DMS 273 (cell line): ENCODE data around the gene NIPAL4.
"Not testable (repeated sequence)": the region's sequence is repeated elsewhere in the genome, so short reads cannot be mapped to it uniquely, and the experiment has no call there.

Experiments used
- DNase-seq: peaks from one replicate; lab custom pipeline; 2025; ENCODE audit not compliant: unreplicated experiment; lab: John Stamatoyannopoulos, UW

The NIPAL4 gene

DNA sequence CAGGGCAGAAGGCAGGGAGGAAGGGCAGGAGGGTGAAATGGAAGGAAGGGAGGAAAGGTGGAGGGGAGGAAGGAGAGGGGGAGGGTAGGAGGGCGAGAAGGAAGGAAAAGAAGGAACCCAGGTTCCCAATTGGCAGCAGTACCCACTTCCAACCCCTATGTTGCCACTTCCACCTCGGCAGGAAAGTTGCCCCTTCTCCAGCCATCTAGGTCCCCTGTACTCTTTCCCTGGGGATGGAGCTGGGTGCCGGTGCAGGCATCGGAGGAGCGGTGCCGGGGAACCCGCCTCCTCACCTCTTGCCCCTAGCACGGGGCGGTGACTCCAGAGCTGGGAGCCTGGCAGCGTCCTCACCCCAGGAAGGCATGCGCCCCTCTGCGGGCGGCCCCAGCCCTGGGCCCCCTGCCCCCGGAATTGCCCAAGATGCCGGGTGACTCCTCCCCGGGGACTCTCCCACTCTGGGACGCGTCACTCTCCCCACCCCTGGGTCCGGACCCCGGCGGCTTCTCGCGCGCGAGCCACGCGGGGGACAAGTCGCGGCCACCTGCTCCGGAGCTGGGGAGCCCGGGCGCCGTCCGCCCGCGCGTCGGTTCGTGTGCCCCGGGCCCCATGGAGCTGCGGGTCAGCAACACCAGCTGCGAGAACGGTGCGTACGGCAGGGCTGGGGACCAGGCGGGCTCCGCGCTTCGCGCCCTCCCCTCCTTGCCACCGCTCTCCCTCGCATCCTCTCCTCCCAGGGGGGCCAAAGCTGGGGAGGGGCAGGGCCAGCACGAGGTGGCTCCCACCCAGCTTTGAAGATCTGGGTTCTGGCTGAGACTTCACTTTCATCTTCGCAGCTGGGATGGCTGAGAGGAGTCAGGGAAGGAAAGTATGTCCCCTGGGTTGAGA, at the start of gene NIPAL4:
TSS of gene NIPAL4 (plus strand) at position 499 of the 885 bp plus-strand sequence. CDS start at position 607, 108 bp downstream.
- DNase-seq, result peak; percentile 52

- no peak for DNase-seq
Measured at GRCh38 chr5:157415838-157416237, 44.2 kb upstream of the NIPAL4 start.

DNA sequence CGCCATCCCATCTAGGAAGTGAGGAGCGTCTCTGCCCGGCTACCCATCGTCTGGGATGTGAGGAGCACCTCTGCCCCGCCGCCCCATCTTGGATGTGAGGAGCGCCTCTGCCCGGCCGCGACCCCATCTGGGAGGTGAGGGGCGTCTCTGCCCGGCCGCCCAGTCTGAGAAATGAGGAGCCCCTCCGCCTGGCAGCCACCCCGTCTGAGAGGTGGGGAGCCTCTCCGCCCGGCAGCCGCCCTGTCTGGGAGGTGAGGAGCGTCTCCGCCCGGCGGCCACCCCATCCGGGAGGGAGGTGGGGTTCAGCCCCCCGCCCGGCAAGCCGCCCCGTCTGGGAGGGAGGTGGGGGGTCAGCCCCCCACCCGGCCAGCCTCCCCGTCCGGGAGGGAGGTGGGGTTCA, 40.5 kb upstream of the NIPAL4 start:
- DNase-seq, result not testable (repeated sequence)

DNA sequence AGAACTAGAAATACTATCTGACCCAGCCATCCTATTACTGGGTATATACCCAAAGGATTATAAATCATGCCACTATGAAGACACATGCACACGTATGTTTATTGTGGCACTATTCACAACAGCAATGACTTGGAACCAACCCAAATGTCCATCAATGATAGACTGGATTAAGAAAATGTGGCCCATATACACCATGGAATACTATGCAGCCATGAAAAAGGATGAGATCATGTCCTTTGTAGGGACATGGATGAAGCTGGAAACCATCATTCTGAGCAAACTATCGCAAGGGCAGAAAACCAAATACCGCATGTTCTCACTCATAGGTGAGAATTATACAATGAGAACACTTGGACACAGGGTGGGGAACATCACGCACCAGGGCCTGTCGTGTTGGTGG, 30.1 kb upstream of the NIPAL4 start:
- DNase-seq, result not testable (repeated sequence)

DNA sequence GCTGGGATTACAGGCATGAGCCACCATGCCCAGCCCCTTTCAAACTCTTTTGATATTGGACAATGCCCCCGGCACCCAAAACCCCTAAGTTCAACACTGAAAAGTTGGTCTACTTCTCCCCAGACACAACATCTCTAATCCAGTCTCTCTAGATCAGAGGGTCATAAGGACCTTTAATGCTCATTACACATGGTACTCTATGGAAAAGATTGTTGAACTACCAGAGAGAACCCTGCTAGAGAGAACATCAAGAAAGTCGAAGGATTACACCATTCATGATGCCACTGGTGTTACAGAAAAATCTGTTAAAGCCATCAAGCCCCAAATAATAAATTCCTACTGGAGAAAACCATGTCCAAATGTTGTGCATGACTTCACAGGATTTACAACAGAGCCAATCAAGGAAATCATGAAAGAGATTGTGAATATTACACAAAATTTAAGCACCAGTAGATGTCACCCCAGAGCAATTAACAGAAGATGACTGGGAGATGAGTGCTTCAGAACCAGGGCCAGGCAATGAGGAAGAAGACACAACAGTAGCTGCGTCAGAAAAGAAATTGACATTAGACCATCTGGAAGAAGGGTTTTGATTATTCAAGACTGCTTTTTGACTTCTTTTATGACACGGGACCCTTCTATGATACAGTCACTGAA, 28.3 kb upstream of the NIPAL4 start:
- peak; percentile 77 for DNase-seq

DNA sequence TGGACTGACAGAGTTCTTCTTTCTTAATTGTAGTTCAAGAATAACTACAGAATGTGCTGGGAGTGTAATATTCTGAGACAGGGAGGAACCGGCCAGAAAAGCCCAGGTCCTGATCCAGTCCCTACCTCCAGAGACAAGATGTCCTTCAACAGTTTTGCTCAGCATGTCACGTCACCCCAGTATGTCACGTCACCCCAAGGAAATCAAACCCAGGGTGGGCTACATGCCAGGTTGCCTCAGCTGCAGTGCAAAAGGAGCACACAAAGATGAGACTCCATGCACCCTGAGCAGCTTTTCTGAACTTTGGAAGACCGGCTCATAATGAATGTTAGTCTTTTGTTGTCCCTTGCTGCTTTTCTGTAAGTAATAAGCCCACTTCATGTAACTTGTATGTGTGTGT, 25.9 kb upstream of the NIPAL4 start:
- no peak for DNase-seq

- DNase-seq, result no peak
Measured at GRCh38 chr5:157443041-157443549, 16.9 kb upstream of the NIPAL4 start.

DNA sequence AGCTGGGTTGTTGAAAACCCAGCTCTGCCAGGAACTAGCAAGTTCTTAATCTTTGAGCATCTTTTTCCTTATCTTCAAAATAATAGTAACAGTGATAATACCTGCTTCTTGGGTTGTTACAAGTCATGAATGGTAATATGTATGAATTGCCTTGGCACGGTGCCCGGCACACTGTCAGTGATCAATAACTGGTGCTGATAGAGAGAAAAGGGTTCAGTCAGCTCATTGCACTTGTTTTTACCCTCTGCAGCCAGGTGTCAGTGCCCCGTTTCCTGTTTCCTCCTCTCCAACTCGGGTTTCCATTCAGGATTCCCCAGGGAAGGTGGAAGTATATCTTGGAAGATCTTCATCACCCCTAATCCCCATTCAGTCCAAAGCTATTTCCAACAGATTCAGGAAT, 15.8 kb upstream of the NIPAL4 start:
- DNase-seq, result no peak

- no peak for DNase-seq
Measured at GRCh38 chr5:157445745-157446411, 14.1 kb upstream of the NIPAL4 start.

- DNase-seq, result no peak
Measured at GRCh38 chr5:157446412-157446935, 13.5 kb upstream of the NIPAL4 start.

DNA sequence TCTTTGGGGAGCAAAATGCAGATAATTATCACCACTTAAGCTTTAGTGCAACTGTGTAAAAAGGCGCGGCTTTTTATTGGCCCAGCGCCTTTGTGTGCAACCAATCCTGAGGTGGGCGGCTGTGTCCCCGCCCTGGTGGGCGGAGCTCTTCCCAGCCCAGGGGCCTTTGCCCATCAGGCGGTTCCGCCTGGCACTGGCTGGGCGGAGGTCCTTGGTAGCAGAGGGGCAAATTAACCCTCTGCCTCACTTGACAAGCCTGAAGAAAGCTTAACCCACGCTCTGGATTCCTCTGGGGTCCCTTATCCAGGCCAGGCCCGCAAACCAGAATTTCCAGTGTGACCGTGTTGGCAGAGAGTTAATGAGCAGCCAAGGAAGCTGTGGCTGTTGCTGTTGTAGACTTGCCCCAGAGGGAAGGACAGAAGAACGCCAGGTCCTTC, 12.8 kb upstream of the NIPAL4 start:
- no peak for DNase-seq

DNA sequence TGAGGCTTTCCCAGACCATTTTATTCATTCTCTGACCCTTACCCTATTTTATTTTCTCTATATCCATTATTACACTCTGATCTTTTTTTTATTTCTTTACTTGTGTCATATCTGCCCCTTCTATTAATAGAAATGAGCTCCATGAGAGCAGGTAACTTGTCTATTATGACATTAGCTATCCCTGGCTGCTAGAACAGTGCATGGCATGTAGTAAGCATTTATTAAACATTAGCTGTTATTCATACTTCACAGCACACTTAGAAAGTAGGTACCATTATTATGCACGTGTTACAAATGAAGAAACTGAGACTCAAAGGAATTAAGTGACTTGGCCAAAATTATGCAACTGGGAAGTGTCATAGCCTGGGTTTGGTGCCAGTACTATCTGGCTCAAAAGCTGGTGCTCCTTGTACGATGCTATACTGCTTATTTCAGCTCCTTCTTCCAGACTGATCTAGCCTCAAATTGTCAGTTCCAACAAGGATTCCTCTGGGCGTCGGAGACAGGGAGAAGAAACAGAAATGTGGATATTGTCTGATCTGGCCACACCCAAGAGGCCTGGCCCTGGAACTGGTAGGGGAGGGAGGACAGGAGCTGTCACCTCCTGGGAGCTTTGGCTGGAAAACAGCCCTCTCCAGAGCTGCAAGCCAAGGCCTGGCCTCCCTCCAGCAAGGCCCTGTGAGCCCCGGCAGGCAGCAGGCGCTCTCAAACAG, 10.8 kb upstream of the NIPAL4 start:
- peak; percentile 76 for DNase-seq

- DNase-seq, result no peak
Measured at GRCh38 chr5:157450024-157450423, 10.0 kb upstream of the NIPAL4 start.

- no peak for DNase-seq
Measured at GRCh38 chr5:157451806-157452205, 8.2 kb upstream of the NIPAL4 start.

- DNase-seq, result no peak
Measured at GRCh38 chr5:157454273-157454672, 5.7 kb upstream of the NIPAL4 start.

GRCh38 chr5:157455057-157455456, 5.0 kb upstream of the NIPAL4 start:
- no peak for DNase-seq

GRCh38 chr5:157456301-157456700, 3.7 kb upstream of the NIPAL4 start:
- DNase-seq, result peak; percentile 12

- DNase-seq, result no peak
Measured at GRCh38 chr5:157457391-157457790, 2.6 kb upstream of the NIPAL4 start.

GRCh38 chr5:157458835-157459234, 1.2 kb upstream of the NIPAL4 start:
- no peak for DNase-seq

- no peak for DNase-seq
Measured at GRCh38 chr5:157460921-157461792, 1.1 kb downstream of the NIPAL4 start.
